ENCODE data around the gene TSPAN32. TPM values are rescaled to one million over a fixed set of nuclear protein-coding genes. Genes with fewer than 3 reads are reported as not detected.

The TSPAN32 gene
- total and polyA plus RNA-seq, 10 donors: 10.6 to 21.8 (median 17.5) TPM

DNA sequence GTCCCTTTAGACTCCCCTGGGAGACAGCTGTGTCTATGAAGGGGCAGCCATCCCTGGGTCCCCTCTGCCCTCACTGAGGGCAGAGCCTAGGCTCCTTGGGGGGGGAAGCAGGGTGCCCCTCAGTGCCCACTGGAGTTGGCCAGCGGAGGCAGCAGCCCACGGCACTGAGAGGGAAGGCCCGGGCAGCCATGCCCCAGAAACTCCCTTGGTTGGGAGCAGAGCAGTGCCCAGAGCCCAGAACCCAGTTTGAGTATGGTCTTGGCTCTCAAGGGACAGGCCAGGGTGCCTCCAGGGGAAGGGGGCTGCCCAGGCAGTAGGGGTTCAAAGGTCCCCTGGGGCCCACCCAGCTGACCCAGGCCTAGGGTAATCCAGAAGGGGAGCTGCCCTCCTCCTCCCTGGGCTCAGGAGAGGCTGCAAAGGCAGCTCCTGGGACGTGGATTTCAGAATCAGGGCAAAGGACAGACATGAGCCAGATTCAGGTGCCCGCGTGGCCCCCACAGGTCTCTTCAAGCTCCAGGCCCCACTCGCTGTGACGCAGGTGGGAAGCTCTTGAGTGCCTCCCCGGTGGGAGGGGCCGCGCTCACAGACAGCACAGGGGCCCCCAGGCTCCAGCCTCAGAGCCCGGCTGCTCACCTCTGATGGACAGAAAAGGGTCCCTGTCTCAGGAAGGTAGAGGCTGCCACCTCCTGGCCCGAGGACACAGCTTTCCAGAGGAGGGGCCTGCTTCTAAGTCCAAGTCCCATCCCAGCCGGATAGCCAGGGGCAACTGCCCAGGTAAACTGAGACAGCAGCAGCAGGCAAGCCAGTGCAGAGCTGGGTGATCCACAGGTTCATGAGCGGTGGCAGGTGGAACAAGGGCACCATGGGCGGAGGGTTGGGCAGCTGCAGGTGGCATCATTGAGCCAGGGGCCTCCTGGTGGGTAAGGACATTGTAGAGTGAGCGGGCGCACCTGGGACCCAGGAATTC lies 2.7 kb upstream of the TSPAN32 start:
- Histone ChIP-seq H3K4me1 (peaks cover 22 to 67% (median 53%) of the 10 kb centered on the region in 6 donors), H3K4me3 (peak overlapping the region in 2 of 8 donors; percentile 6 to 30), H3K27me3 (replicated peaks in 1 of 7) (no peaks in the 10 kb centered on the region), H3K36me3 (peaks cover 0 to 32% (median 0%) of the 10 kb centered on the region in 6 donors), H3K27ac (peak overlapping the region in 4 of 8 donors; percentile 14 to 95 (median 90)), H3K9me3 (no peaks in the 10 kb centered on the region)
- peak; percentile 80 for DNase-seq
- TF ChIP-seq POLR2A (IDR thresholded peaks at IDR 0.05): no peak
- TF ChIP-seq, protein P1, sequence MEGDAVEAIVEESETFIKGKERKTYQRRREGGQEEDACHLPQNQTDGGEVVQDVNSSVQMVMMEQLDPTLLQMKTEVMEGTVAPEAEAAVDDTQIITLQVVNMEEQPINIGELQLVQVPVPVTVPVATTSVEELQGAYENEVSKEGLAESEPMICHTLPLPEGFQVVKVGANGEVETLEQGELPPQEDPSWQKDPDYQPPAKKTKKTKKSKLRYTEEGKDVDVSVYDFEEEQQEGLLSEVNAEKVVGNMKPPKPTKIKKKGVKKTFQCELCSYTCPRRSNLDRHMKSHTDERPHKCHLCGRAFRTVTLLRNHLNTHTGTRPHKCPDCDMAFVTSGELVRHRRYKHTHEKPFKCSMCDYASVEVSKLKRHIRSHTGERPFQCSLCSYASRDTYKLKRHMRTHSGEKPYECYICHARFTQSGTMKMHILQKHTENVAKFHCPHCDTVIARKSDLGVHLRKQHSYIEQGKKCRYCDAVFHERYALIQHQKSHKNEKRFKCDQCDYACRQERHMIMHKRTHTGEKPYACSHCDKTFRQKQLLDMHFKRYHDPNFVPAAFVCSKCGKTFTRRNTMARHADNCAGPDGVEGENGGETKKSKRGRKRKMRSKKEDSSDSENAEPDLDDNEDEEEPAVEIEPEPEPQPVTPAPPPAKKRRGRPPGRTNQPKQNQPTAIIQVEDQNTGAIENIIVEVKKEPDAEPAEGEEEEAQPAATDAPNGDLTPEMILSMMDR (IDR thresholded peaks at IDR 0.05 in 8 of 11, conservative IDR thresholded peaks at IDR 0.05 in 3 of 11): peak in 10 of 11 experiments; percentile 35 to 61 (median 44)
- peak in 1 of 3 donors; percentile 19 for TF ChIP-seq POLR2AphosphoS5 (IDR thresholded peaks at IDR 0.05)
- intact Hi-C loops (cut with DNase I; ENCODE audit: low total_unique reads): no loop called here
- WGBS, 5 donors: 61 to 77% (median 75%) methylated on average over 4 to 18 of the region's 18 CpGs

DNA sequence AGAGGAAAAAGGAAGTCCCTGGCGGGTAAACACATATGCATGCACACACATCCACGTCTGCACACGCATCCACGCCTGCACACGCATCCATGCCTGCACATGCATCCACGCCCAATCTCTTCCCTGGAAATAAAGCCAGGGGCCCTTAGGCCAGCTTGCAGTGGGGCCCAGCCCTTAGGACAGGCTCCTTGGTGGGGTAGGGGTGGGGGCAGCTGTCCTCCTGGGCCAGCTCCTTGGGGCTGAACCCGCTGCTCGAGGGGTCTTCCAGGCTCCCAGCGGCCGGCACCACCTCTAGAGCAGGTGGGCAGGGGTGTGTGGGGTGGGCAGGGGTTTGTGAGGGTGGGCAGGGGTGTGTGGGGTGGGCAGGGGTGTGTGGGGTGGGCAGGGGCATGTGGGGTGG lies 2.0 kb upstream of the TSPAN32 start:
- Histone ChIP-seq H3K4me1 (peaks cover 28 to 74% (median 60%) of the 10 kb centered on the region in 6 donors), H3K27ac (peak overlapping the region in 4 of 8 donors; percentile 36 to 95 (median 90)), H3K27me3 (replicated peaks in 1 of 7) (no peaks in the 10 kb centered on the region), H3K36me3 (peaks cover 0 to 32% (median 0%) of the 10 kb centered on the region in 6 donors), H3K9me3 (no peaks in the 10 kb centered on the region), H3K4me3 (peak overlapping the region in 2 of 8 donors; percentile 6 to 30)
- peak; percentile 76 for DNase-seq
- WGBS, 5 donors: 43 to 73% (median 55%) methylated on average over 3 to 10 of the region's 10 CpGs
- TF ChIP-seq, protein P1 (IDR thresholded peaks at IDR 0.05 in 8 of 11, conservative IDR thresholded peaks at IDR 0.05 in 3 of 11): no peak
- TF ChIP-seq POLR2A (IDR thresholded peaks at IDR 0.05) (no peak), POLR2AphosphoS5 (IDR thresholded peaks at IDR 0.05) (no peak)
- intact Hi-C loops (cut with DNase I; ENCODE audit: low total_unique reads): loop anchor here (5.0 kb wide), 1 partner anchor 102 kb away; no protein-coding TSS in a partner anchor

DNA sequence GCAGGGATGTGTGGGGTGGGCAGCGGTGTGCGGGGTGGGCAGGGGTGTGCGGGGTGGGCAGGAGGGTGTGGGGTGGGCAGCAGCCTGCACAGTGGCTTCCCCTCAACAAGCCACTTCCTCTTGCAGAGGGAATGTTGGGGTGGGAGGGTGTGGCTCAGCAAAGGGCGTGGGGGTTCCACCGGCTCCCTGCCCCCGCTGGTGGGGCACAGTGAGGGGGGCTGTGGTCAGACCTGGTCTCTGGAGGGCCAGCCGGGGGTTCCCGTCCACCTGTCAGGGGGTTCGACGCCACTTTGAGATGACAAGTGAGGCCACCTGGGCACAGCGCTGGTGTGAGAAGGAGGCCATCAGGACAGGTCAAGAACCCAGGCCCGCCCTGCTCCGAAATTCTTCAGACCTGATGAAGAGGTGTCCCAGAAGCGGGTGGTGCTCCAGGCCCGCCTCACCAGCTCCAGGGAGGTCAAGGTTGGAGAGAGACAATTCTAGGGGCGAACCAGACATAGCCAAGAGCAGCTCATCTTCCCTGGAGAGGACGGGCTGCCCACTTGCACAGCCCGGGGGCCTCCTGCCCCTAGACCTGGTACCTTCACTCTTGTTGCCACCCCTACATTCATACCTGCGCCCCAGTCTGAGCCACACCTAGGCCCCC lies 1.4 kb upstream of the TSPAN32 start:
- Histone ChIP-seq H3K27me3 (replicated peaks in 1 of 7) (no peaks in the 10 kb centered on the region), H3K27ac (peak overlapping the region; percentile 74 to 95 (median 87)), H3K9me3 (no peaks in the 10 kb centered on the region), H3K4me1 (peaks cover 35 to 81% (median 66%) of the 10 kb centered on the region in 6 donors), H3K36me3 (peaks cover 0 to 32% (median 0%) of the 10 kb centered on the region in 6 donors), H3K4me3 (peak overlapping the region in 7 of 8 donors; percentile 32 to 73 (median 40))
- peak; percentile 85 for DNase-seq
- intact Hi-C loops (cut with DNase I; ENCODE audit: low total_unique reads): loop anchor here (5.0 kb wide), 1 partner anchor 103 kb away; no protein-coding TSS in a partner anchor
- TF ChIP-seq POLR2AphosphoS5 (IDR thresholded peaks at IDR 0.05) (peak in 1 of 3 donors; percentile 23), POLR2A (IDR thresholded peaks at IDR 0.05) (no peak)
- WGBS, 5 donors: 10 to 47% (median 34%) methylated on average over 16 to 19 of the region's 19 CpGs

DNA sequence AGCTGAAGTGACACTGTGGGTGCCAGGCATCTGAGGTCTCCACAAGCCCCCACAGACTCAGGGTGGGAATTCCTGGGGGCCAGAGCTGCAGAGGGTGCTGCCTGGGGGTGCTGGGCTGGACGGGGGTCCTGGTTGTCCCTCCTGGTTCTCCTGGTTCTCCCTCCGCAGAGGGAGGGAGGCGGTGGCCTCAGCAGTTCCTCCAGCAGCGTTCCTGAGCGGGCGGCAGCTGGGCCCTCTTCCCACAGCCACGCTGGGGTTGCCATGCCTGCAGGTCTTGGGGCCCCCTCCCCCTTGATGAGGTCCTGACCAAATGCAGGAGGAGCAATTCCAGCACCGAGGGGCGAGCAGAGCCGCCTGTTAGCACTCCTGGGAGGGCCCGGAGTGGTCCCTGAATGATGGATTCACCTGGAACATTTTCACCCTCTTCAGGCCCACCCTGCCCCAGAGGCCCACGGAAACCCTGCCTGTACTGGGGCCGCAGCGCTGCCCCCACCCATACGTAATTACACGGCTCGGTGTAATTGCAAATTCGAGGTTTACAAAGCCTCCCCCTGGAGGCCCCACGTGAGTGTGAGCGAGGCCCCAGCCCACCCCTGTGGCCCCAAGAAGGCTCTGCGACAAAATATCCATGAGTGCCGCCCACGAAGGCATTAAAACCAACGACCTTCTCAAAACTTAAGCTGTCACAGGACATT lies 730 bp upstream of the TSPAN32 start:
- 27 to 53% (median 39%) methylated on average over 14 to 24 of the region's 24 CpGs for WGBS, 5 donors

More for the DNA sequence above, 730 bp upstream of the TSPAN32 start:
- no peaks in the 10 kb centered on the region for H3K27me3 ChIP-seq (replicated peaks in 1 of 7)
- intact Hi-C loops (cut with DNase I; ENCODE audit: low total_unique reads): loop anchor here (5.0 kb wide), 1 partner anchor 104 kb away; no protein-coding TSS in a partner anchor
- H3K36me3 ChIP-seq: peaks cover 0 to 32% (median 0%) of the 10 kb centered on the region in 6 donors
- H3K4me1 ChIP-seq: peaks cover 40 to 87% (median 73%) of the 10 kb centered on the region in 6 donors
- peak overlapping the region; percentile 7 to 73 (median 40) for H3K4me3 ChIP-seq
- no peak for TF ChIP-seq POLR2A (IDR thresholded peaks at IDR 0.05)
- no peak for TF ChIP-seq POLR2AphosphoS5 (IDR thresholded peaks at IDR 0.05)
- peak; percentile 85 for DNase-seq
- no peaks in the 10 kb centered on the region for H3K9me3 ChIP-seq
- peak overlapping the region; percentile 74 to 95 (median 87) for H3K27ac ChIP-seq
